WERI-Rb-1 (cell line): ENCODE data around the gene CAMKK1.
"Not testable (repeated sequence)": the region's sequence is repeated elsewhere in the genome, so short reads cannot be mapped to it uniquely, and the experiment has no call there.

ENCODE experiments used
- DNase-seq: peaks from one replicate; pipeline ENCODE4 v3.0.0-alpha.2; 2020
- H3K27ac ChIP-seq: fragments of 250-450 bp; sonication (Bioruptor Pico); 2 replicates; pipeline ENCODE4 v1.5.1; 2020; ENCODE audit warnings: mild to moderate bottlenecking, moderate library complexity
- H3K27me3 ChIP-seq: fragments of 250-450 bp; sonication (Bioruptor Pico); 2 replicates; pipeline ENCODE4 v1.5.1; 2021; ENCODE audit warnings: mild to moderate bottlenecking, low read depth, moderate library complexity; ENCODE audit not compliant: insufficient read depth, severe bottlenecking
- H3K36me3 ChIP-seq: fragments of 250-450 bp; sonication (Bioruptor Pico); 2 replicates; pipeline ENCODE4 v1.5.1; 2020; ENCODE audit warnings: mild to moderate bottlenecking, moderate library complexity
- H3K4me3 ChIP-seq: 2 replicates; pipeline ENCODE4 v1.5.1; 2011; ENCODE audit warnings: low read depth, mild to moderate bottlenecking, control low read depth, low read length
- H3K9me3 ChIP-seq: fragments of 250-450 bp; sonication (Bioruptor Pico); 2 replicates; pipeline ENCODE4 v1.5.1; 2021; ENCODE audit warnings: mild to moderate bottlenecking, moderate library complexity; ENCODE audit not compliant: severe bottlenecking
- TF ChIP-seq, protein P1 (sequence below): IDR thresholded peaks from 2 replicates; pipeline ENCODE4 v1.5.1; 2011; ENCODE audit warnings: low read depth, mild to moderate bottlenecking, control low read depth, inconsistent platforms, low read length

CAMKK1 gene

DNA sequence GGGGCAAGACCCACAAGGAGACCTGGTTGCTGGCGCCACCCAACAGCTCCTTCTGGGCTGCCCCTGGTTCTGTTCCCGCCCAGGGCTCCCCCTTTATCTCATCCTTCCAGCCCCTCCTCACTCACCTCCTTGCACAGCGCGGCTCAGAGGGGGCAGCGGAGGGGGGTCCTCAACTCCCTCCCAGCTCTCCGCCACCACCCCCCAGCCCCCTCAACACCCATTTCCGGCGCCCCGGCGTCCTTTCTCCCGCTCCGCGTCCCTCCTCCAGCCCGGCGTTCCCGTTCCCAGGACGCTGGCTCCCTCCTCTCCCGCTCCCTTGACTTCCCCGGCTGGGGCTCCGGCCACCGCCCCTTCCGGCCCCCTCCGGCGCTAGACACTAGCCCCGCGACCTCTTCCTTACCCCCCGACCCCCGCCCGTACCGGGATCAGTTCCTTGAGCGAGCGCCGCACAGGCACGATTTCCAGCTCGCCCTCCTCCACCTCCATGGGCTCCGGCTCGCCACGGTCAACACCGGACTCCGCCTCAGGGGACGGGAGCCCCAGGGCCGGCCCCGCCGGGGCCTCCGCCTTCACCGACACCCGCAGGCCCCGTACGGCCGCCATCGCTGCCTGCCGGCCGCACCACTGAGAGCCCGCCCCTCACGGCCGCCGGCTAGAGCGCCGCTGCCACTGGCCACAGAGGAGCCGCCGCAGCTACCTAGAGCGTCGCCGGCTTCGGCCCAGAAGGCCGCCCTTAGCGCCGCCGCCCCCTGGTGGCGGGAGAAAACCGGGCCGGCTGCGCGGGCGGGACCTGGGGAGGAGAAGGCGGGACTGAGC lies 47.0 kb downstream of the CAMKK1 start, which contains the start of gene NCBP3:
TSS of gene NCBP3 (minus strand) at position 626 of the 816 bp plus-strand sequence. CDS start at position 603, 23 bp downstream.
- DNase-seq, result peak; percentile 81
- Histone ChIP-seq H3K4me3 (peak within 1 kb of the TSS; percentile 64), H3K9me3 (no peaks in the 10 kb centered on the region), H3K27me3 (no peaks in the 10 kb centered on the region), H3K36me3 (peaks cover 35% of the 10 kb centered on the region), H3K27ac (peak within 1 kb of the TSS; percentile 95)
- TF ChIP-seq, protein P1, sequence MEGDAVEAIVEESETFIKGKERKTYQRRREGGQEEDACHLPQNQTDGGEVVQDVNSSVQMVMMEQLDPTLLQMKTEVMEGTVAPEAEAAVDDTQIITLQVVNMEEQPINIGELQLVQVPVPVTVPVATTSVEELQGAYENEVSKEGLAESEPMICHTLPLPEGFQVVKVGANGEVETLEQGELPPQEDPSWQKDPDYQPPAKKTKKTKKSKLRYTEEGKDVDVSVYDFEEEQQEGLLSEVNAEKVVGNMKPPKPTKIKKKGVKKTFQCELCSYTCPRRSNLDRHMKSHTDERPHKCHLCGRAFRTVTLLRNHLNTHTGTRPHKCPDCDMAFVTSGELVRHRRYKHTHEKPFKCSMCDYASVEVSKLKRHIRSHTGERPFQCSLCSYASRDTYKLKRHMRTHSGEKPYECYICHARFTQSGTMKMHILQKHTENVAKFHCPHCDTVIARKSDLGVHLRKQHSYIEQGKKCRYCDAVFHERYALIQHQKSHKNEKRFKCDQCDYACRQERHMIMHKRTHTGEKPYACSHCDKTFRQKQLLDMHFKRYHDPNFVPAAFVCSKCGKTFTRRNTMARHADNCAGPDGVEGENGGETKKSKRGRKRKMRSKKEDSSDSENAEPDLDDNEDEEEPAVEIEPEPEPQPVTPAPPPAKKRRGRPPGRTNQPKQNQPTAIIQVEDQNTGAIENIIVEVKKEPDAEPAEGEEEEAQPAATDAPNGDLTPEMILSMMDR, result peak; percentile 82

DNA sequence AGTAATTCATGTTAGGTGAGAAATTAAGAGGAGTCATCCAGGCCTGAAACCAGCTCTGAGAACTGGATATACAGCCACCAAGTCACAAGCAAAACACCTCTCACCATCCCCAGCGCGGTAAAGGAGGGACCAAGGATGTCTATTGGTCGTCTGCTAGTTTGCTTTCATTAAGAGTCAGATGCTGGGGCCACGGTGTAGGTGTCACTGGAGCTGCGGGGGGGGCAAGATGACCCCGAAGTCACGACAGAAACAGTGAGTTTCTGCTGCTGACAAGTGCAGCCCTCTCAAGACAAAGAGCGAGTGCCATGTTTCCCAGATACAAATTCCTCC lies 47.6 kb downstream of the CAMKK1 start:
- DNase-seq, result no peak
- H3K27ac ChIP-seq, result peak overlapping the region; percentile 95
- H3K4me3 ChIP-seq, result peak overlapping the region; percentile 64
- H3K36me3 ChIP-seq, result peaks cover 41% of the 10 kb centered on the region
- no peaks in the 10 kb centered on the region for H3K27me3 ChIP-seq
- H3K9me3 ChIP-seq, result no peaks in the 10 kb centered on the region
- TF ChIP-seq, protein P1, result no peak

DNA sequence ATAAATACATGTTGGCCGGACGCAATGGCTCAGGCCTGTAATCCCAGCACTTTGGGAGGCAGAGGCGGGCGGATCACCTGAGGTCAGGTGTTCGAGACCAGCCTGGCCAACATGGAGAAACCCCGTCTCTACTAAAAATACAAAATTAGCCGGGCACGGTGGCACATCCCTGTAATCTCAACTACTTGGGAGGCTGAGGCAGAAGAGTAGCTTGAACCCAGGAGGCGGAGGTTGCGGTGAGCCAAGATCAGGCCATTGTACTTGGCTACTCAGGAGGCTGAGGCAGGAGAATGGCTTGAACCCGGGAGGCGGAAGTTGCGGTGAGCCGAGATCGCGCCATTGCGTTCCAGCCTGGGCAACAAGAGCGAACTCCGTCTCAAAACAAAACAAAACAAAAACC lies 48.3 kb downstream of the CAMKK1 start:
- not testable (repeated sequence) for H3K9me3 ChIP-seq, DNase-seq, H3K27ac ChIP-seq, H3K4me3 ChIP-seq, H3K27me3 ChIP-seq
- peaks cover 48% of the 10 kb centered on the region for H3K36me3 ChIP-seq

DNA sequence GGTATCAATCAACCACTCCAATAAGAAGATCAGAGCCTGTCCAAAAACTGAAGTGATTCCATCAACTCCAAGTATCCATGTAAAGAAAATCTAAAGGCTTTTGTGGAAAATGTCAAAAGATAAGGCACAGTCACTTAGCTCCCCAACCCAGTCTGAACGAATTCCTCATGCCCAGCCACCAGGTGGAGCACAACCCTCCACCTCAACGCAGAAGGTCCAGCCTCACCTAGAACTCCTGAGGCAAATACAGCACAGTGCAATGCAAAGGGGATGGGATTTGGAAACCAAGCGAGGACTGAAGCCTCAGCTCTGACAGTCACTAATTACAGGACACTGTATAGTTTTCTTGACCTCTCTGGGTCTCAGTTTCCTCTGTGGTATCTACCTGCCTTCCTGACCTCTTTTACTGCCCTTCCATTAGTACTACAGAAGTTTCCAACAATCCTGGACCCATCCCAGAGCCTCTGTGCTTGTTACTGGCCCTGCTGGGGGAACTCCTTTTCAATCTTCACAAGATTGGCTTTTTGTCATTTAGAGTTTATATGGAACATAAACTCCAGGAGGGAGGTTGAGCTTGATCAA lies 48.8 kb downstream of the CAMKK1 start:
- Histone ChIP-seq H3K27ac (no peak overlapping the region), H3K36me3 (peaks cover 53% of the 10 kb centered on the region), H3K27me3 (no peaks in the 10 kb centered on the region), H3K9me3 (no peaks in the 10 kb centered on the region), H3K4me3 (no peak overlapping the region)
- peak; percentile 60 for DNase-seq
- TF ChIP-seq, protein P1, result peak; percentile 77

DNA sequence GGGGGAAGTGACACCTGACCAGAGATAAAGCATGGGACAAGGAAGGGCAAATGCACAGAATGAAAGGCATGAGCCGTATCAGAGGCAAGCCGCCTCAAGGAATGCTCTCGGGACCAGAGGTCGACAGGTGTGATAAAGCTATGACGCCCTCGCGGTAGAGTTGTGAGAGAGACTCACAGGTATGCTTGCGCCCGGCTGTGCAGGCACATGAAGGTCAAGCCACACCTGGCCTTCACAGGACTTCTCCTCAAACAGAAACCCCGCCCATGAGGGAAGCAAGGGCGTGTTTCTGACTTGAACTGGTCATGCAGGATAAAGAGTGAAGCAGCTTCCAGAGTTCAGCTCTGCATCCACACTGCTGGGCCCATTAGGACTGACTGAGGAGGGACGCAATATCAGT lies 54.6 kb downstream of the CAMKK1 start:
- no peaks in the 10 kb centered on the region for H3K9me3 ChIP-seq

DNA sequence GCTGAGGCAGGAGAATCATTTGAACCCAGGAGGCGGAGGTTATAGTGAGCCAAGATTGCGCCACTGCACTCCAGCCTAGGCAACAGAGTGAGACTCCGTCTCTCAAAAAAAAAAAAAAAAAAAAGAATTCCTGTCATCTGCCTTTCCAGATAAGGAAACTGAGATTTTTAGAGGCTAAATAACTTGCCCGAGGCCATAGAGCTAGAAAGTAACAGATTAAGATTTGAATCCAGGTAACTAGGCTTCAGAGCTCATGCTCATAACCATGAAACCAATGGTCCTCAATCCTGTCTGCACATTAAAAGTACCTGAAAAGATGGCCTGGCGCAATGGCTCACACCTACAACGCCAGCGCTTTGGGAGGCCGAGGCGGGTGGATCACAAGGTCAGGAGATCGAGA lies 56.3 kb downstream of the CAMKK1 start:
- Histone ChIP-seq H3K27me3 (no peaks in the 10 kb centered on the region), H3K4me3 (no peak overlapping the region), H3K9me3 (no peaks in the 10 kb centered on the region), H3K27ac (no peak overlapping the region), H3K36me3 (peaks cover 73% of the 10 kb centered on the region)
- TF ChIP-seq, protein P1, result no peak
- DNase-seq, result no peak

More for the DNA sequence above, 54.6 kb downstream of the CAMKK1 start:
- Histone ChIP-seq H3K27me3 (no peaks in the 10 kb centered on the region), H3K4me3 (no peak overlapping the region), H3K36me3 (peaks cover 85% of the 10 kb centered on the region), H3K27ac (no peak overlapping the region)
- TF ChIP-seq, protein P1, result no peak
- no peak for DNase-seq
